Bone marrow (tissue), 2 donors: ENCODE measurements around the gene MRPS16.
"Not testable (repeated sequence)": the region's sequence is repeated elsewhere in the genome, so short reads cannot be mapped to it uniquely, and the experiment has no call there.

ENCODE experiments used
- DNase-seq, 2 donors: peaks; one replicate each; lab custom pipeline; 2025; lab: John Stamatoyannopoulos, UW

Gene MRPS16

DNA sequence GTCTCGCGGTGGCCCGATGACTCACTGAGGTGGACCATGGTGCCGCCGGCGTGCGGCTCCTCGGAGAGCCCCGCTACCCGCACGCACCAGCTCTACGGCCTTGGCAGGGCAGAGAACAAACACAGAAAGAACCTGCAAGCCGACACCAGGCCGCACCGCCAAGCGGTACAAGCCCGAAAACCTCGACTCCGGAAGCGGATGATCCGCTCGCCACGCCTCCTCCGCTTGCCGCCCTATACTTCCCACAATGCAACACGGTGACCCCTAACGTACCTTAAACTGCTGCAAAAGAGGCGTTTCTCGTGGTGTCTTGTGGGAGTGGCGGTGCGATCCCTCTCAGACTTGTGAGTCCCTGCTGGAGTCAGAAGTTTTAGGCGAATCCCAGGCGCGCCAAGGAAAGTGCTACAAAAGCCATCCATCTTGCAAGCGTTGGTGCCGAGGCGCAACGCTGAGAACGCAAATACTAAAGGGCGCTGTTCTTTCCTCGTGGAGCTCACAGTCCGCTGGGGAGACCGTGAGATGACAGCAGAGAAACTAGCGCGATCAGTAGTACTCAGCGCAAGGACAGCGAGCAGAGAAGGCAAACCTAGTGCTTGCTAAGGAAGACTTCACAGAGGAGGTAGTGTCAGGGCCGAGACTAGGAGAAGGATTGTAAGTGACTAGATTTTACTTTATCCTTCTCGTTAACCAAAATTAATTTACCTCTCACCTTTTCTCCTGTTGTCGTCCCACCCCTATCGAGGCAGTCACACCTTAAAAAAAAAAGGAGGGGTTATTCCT is at the start of gene MRPS16:
MRPS16 (minus strand) TSS at position 200 of the 780 bp plus-strand sequence; CDS start at position 38, 162 bp downstream.
- DNase-seq, result peak; percentile 76 to 91

- no peak for DNase-seq
These were observed 44.5 kb upstream of the MRPS16 start for GRCh38 chr10:73296946-73297345.

DNA sequence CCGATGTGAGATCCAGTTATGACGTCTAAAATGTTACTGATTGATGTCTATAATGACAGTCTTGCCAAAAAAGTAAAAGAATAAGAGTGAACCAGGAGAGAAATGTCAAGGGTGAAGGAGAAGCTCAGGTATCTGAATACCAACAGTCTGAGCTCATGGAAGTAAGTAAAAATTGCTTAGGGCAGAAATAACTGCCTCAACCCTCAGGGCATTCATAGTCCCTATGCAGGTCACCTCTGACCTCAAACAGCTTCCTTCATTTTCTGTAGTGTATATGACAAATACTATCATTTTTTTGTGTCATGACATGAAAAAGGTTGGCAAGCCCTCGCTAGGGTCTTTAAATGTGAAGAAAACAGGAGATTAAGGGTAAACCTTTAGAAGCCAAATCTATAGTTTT is 41.0 kb upstream of the MRPS16 start:
- DNase-seq, result no peak

GRCh38 chr10:73289958-73290357 is 37.5 kb upstream of the MRPS16 start:
- no peak for DNase-seq

DNA sequence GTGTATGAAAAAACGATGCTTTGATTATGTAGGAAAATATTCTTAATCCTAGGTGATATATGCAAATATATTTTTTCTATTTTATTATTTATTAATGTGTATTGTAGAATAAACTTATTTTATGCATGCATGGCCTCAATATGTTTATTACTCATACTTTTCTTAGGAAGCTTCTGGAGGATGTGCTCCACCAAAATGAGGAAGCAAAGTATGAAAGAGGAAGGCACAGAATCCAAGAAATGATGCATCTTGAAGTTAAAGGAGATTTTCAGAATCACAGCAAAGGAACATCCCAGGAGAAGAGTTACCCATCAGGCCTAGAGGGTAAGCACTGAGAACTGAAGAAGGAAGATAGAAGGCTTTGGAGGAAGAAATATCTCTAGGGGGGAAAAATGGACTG is 35.0 kb upstream of the MRPS16 start:
- peak in 1 of 2 donors; percentile 25 for DNase-seq

DNA sequence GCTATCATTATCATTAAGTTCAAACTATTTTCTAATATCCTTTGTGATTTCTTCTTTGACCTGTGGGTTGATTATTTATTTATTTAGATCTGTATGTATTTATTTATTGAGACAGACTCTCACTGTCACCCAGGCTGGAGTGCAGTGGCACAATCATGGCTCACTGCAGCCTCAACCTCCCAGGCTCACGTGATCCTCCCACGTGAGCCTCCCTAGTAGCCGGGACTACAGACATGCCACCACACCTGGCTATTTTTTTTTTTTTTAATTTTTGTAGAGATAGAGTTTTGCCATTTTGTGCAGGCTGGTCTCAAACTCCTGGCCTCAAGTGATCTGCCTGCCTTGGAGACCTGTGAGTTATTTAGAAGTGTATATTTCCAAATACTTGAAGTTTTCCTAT is 28.7 kb upstream of the MRPS16 start:
- no peak for DNase-seq

DNA sequence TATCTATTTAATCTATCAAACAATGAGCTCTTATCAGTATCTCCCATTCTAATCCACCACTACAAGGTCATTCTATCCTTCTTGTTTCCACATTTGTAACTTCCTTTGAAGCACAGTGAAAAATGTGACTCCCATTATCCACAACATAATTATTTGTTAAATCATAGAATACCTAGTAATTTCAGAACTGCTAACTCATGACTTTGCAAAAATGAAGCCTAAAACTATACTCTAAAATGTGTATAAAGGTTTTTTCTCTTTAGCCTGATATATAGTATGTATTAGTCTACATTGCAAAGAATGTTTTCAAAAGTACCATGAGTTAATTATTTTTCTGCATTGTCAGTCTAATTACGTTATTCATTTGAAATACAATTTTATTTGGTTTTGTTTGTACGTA is 12.0 kb upstream of the MRPS16 start:
- no peak for DNase-seq

DNA sequence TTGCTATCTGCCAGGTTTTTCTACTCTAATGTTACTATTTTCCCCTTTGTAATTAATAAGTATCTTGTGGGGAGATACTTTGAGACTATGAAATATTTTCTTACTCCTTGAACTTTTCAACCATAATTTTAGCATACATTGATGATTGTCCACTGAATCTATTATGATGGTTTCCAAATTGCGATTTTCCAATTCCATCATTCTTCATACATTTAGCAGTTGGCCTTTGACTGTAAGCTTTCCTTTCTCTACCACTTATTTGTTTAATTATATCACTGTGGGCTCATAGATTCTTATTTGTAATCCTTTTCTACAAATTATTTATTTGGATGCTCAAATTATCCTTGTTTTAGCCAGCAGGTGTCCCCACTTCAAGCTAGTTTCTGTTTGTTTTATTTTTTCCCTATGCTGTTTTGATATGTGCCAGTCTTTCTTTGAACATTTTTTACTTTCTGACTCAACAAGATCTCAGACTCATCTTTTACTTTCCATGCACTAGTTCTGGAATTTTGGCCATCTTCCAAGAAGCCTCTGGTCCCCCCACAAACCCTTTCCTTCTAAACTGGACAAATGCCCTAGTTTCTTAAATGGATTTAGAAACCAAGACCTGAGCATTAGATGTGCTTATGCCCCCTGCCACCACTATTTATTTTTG is 11.4 kb upstream of the MRPS16 start:
- DNase-seq, result peak in 1 of 2 donors; percentile 4

GRCh38 chr10:73262880-73263555 is 10.6 kb upstream of the MRPS16 start:
- no peak for DNase-seq

- DNase-seq, result no peak
These were observed 9.8 kb upstream of the MRPS16 start for GRCh38 chr10:73262105-73262730.

DNA sequence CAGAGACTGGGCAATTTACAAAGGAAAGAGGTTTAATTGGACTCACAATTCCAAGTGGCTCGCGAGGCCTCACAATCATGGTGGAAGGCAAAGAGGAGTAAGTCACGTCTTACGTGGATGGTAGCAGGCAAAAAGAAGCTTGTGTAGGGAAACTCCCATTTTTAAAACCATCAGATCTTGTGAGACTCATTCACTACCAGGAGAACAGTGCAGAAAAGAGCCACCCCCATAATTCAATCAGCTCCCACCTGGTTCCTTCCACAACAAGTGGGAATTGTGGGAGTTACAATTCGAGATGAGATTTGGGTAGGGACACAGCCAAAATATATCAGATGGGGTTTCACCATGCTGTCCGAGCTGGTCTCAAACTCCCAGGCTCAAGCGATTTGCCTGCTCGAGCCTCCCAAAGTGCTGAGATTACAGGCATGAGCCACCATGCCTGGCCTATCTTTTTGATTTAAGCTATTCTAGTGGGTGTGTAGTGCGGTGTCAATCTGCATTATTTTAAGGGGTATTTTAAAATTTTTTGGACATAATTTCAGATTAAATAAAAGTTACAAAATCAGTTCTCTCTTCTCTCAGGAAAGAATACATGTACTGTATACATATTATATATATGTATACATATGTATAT is 9.0 kb upstream of the MRPS16 start:
- DNase-seq, result no peak

- DNase-seq, result not testable (repeated sequence)
These were observed 6.2 kb upstream of the MRPS16 start for GRCh38 chr10:73258612-73259011.

GRCh38 chr10:73253225-73253555 is 746 bp upstream of the MRPS16 start:
- DNase-seq, result no peak

DNA sequence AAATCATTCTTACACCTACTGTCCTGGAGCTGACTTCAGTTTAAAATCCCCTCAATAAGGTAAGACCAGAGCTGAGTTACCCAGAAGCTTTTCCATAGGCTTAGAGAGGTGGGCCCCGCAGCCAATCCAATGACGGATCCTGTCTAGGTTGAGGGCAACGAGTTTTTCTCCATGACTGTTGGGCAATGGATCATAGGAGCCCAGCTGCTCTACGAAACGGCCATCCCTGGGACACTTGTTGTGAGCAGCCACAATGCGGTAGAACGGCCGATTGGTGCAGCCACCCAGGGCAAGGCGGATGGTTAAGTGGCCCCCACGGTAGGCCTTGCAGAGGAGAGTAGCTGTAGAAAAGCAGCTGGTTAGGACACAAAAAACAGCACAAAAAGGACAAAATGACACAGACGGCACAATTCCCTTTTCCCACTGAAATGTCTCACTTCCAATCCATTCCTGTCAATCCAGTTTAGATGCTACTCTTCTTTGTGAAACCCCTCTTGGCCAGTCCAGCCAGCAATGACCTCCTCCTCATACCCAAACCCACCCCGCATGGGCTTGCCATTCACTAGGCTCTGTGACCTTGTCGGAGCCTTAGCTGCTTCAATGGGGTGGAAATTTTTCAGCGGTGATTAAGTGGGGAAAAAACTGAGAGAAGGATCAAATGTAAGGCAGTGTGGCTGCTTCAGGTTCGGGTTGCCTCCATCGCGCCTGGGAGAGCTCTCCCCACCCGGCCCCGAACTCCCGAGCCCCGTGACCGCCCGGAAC is 580 bp downstream of the MRPS16 start:
- DNase-seq, result no peak

DNA sequence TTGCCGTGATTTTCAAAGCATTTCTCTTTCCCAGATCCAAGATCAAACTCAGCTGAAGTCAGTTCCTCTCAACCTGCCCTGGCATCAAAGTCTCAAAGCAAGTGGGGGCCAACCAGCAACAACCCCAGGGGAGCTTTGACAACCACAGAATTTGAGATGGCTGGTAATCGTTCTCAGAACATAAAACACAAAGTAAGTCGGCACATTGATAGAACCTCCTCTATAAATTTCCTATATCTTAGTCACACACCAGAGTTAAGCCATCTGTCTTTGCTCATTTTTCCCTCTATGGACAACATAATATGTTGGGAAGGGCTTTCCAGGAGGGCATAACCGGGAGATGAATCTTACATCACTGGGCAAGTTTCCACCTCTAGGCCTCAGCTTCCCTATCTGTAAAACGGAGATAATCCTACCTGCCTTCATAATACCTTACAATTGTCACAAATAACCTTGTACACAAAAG is 4.2 kb downstream of the MRPS16 start:
- no peak for DNase-seq

DNA sequence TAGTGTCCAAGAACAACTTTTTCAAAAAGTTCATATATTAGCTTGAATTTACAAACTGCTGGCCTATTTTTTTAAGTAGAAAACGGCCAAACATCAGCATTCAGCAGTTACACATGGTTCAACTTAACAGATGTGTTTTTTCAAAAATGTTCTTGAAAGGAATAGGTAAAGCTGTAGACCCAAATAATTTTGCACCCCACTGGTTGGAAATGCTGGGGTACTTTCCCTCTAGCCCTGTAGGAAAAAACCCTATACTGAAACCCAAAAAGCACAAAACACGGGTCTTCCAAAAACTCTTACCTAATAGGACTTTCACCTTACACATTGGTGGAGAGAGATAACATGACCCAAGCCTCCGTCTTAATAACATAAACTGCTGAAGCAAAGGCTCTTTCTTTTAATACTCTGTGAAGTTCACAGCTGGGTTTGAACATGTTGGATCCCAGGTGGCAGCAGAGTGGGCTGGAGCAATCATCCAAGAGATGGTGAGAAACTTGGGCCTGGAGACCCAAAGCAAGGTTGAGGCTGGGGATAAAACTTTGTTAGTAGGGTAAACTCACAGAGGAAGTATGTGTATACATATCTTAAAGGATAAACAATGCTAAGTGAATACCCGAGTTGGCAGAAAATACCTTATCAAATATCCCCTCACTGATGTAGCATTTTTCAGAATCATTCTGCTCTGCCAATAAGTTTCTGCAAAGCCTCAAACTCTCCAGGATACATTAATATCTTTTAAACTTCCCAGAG is 4.8 kb downstream of the MRPS16 start:
- DNase-seq, result no peak

GRCh38 chr10:73246646-73247508 is 5.6 kb downstream of the MRPS16 start, which contains the start of gene DNAJC9:
Gene DNAJC9 (minus strand): TSS chr10:73247255. CDS start chr10:73247189, 66 bp downstream.
- DNase-seq, result peak; percentile 77 to 93

GRCh38 chr10:73246322-73246645 is 6.2 kb downstream of the MRPS16 start:
- DNase-seq, result no peak

GRCh38 chr10:73244866-73245477 is 7.5 kb downstream of the MRPS16 start:
- DNase-seq, result peak in 1 of 2 donors; percentile 71
